NCI-H82 treated with DMSO at 0.1 percent for 48 hours (cell line): ENCODE data around the gene SLC10A7.

ENCODE experiments used
- DNase-seq: peaks from one replicate; lab custom pipeline; 2025; ENCODE audit not compliant: unreplicated experiment; lab: John Stamatoyannopoulos, UW

SLC10A7 gene

GRCh38 chr4:146317783-146318182 is 204.0 kb downstream of the SLC10A7 start:
- DNase-seq: no peak

GRCh38 chr4:146315184-146315583 is 206.6 kb downstream of the SLC10A7 start:
- DNase-seq: no peak

- no peak for DNase-seq
Observed at GRCh38 chr4:146311238-146311970, 210.3 kb downstream of the SLC10A7 start.

- no peak for DNase-seq
Observed at GRCh38 chr4:146310319-146311021, 211.3 kb downstream of the SLC10A7 start.

- no peak for DNase-seq
Observed at GRCh38 chr4:146308951-146309350, 212.8 kb downstream of the SLC10A7 start.

- DNase-seq: no peak
Observed at GRCh38 chr4:146302822-146303221, 218.9 kb downstream of the SLC10A7 start.

- DNase-seq: no peak
Observed at GRCh38 chr4:146299607-146300006, 222.1 kb downstream of the SLC10A7 start.

- DNase-seq: no peak
Observed at GRCh38 chr4:146294776-146295175, 227.0 kb downstream of the SLC10A7 start.

- no peak for DNase-seq
Observed at GRCh38 chr4:146292508-146292907, 229.2 kb downstream of the SLC10A7 start.

- DNase-seq: no peak
Observed at GRCh38 chr4:146291313-146291712, 230.4 kb downstream of the SLC10A7 start.

- no peak for DNase-seq
Observed at GRCh38 chr4:146288193-146288592, 233.5 kb downstream of the SLC10A7 start.

GRCh38 chr4:146285037-146285436 is 236.7 kb downstream of the SLC10A7 start:
- no peak for DNase-seq

- DNase-seq: no peak
Observed at GRCh38 chr4:146283758-146284651, 237.7 kb downstream of the SLC10A7 start.

- DNase-seq: no peak
Observed at GRCh38 chr4:146282657-146283056, 239.1 kb downstream of the SLC10A7 start.

- DNase-seq: no peak
Observed at GRCh38 chr4:146278986-146279385, 242.8 kb downstream of the SLC10A7 start.

GRCh38 chr4:146275370-146275769 is 246.4 kb downstream of the SLC10A7 start:
- no peak for DNase-seq

- no peak for DNase-seq
Observed at GRCh38 chr4:146274774-146275173, 247.0 kb downstream of the SLC10A7 start.

GRCh38 chr4:146273204-146273901 is 248.4 kb downstream of the SLC10A7 start:
- DNase-seq: no peak

- DNase-seq: no peak
Observed at GRCh38 chr4:146271466-146271865, 250.3 kb downstream of the SLC10A7 start.

- DNase-seq: no peak
Observed at GRCh38 chr4:146269228-146269653, 252.5 kb downstream of the SLC10A7 start.

- no peak for DNase-seq
Observed at GRCh38 chr4:146267826-146268225, 253.9 kb downstream of the SLC10A7 start.
